HG02571 (cell line): ENCODE data around the gene COL23A1.

Experiments
- ATAC-seq: cut with Tn5 transposase; IDR thresholded peaks from one replicate; pipeline ENCODE4 v1.9.1; 2021; ENCODE audit warnings: mild to moderate bottlenecking, moderate library complexity; ENCODE audit not compliant: unreplicated experiment

The COL23A1 gene

DNA sequence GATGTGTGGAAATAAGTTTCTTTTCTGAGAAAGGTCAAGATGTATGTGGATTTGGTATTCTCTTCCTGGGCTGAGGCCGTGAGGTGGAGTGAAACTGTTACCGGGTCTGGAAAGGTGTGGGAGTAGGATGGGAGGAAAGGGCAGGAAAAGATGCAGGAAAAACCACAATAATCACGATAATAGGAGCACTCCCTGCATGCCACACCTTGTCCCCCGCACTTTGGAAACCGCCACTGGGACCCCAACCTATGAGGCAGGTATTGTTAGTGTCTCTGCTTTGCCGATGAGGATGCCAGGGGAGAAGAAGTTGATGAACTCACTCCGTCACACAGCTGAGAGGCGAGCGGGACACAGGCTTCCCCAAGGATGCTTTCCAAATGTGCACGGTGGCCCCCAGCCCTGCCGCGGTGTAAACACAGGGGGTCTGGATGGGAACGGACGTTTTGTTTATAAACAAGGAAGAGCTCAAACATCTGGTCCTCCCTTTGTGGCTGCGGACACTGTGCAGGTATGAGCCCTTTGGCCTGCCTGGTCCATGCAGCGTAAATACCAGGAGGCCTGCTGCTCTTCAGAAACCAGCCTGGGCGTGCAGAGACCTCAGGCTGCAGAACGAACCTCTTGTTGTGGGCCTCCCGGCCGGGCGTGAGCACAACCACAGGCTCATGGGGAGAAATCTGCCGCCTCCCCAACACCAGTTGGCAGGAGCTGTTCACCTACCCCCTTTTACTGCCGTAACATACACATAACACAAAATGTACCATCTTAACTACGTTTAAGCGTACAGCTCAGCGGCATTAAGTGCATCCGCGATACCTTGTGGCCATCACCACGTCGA lies 126.7 kb downstream of the COL23A1 start:
- ATAC-seq: no peak

DNA sequence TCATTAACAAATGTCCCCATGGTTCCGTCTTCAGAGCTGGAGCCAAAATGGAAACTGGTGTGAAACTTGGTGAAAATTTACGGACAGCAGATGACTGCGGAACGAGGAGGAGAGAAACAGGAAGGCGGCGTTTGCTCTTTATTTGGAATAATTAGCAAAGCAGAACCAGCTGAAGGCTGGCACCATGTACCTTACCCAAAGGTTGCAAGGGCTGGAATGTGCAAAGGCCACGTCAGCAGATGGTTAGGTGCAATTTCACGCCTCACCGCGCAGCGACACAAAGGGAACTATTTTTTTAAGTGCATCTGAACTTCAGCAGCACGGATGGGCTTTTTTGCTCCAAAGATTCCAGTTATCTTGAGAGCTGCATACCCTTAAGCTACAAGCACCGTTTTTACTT lies 127.4 kb downstream of the COL23A1 start:
- no peak for ATAC-seq

DNA sequence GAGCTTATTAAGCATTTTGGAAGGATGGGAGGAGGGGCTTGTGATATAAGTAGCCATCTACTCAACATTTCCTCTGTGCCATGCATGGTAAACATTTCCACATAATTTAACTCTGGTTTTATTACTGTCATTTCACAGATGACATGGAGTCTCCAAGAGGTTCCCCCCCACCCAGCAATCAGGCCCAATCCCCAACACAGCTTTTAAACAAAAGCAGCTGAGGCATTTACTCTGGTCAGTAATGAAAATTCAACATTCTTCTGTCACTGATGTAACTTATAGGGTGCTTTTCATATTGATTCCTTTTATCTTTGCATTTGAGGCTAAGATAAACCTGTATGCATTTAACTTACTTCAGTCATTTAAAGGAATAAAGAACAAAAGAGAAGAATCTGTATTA lies 128.1 kb downstream of the COL23A1 start:
- ATAC-seq: no peak

DNA sequence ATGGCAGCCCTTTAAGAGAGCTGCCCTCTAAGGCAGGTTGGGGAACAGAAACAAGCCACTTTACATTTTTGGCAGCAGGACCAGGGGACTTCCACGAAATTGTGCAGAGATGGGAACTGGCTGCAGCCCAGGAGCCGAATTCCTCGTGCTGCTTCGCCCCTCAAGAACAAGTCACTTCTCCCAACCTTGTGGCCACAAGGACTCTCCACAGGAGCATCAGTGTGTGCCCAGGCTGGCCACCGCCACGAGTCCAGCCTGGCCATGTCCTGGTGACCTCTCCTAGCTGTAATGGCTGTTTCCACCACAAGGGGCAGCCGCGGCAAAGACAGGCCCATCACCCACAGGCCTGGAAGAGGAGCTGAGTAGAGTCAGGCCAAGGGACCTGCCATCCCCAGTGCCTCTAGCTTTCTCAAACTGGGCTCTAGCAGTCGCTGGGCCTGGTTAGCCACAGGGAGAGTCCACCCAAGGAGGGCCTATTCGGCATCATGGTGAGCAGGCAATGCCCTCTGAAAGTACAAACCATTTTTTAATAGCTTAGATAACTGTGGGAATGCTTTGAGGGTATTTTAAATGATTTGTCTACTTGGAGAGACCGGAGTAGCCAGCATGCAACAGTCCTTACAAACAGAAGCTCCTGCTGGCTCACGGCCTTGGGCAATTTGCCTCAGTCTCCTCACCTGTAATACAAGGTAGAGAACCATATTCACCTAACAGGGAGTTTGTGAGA lies 129.0 kb downstream of the COL23A1 start:
- no peak for ATAC-seq

DNA sequence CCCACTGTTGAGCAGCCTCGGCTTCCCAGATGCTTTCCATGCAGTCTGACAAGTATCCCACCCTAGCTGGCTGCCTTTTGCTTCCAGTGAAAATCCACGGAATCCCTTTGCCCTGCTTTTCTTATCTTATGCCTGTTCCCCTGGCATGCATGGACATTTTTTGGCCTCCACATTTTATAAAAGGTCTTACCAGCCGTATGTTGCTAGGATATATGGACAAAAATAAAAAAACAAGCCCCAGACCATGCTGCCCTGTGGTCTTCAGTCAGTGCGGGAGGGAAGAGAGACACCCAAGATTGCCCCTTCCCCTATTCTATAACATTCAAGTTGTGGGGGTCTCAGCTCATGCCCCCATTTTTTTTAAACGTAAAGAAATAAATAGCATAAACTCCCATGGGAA lies 129.6 kb downstream of the COL23A1 start:
- ATAC-seq: no peak

DNA sequence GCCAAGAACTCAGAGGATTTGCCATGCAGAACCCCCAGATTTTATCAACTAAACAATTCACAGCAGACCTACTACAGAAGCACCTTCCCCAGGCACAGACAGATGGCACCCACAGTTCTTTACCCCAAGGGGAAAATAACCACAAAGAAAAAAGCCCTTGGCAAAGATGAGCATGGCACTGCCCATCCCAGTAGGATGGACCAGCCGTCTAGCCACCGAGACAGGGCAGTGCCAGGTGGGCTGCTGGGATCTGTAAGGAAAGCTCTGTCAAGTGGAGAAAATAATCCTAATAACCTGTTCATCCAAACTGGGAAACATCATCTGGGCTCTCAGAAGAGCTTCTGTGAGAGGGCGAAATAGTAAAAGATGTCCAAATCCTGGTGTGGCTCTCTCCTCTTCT lies 130.0 kb downstream of the COL23A1 start:
- ATAC-seq: no peak

DNA sequence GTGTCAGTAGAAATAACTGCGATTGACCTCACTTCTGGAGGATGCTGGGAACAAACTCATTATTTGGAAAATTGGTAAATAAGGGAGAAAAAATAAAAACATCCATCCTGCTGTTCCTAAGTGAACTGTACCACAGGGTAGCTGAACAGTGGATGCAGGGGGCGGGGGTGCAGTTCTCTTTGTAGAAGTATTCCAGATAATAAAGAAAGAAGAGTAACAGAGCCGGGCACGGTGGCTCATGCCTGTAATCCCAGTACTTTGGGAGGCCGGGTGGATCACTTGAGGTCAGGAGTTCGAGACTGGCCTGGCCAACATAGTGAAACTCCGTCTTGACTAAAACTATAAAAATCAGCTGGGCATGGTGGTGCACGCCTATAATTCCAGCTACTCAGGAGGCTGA lies 132.1 kb downstream of the COL23A1 start:
- ATAC-seq: no peak

DNA sequence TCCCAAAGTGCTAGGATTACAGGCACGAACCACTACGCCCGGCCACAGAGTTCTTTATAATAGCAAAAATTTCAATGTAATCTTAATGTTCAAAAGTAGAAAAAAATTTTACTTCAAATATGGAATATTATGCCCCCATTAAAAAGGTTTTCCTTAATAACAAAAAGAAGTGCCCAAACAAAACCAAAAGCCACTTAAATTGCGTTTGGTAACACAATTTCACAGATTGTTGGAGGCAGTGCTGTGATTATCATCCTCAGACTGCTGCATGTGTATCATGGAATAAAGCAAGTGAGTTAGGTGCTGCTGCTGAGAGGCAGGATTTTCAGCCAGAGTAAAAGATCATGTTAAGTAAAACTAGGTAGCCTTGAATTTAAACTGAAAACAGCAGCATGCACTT lies 132.7 kb downstream of the COL23A1 start:
- no peak for ATAC-seq

DNA sequence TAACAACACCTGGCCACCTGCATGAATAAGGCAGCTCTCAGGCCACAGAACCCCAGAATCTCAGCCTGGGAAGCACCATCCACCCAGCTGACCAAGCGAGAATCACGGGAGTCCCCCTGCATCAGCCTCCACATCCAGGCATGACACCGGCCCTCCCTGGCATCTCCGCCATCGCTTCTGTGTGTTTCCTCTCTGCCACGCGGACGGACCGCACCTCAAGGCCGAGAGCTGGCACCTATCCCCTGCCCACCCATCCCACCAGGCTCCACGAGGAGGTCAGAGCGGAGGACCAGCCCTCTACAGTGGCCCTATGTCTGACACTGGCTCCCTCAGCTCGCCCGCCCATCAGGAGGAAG lies 134.7 kb downstream of the COL23A1 start:
- no peak for ATAC-seq

DNA sequence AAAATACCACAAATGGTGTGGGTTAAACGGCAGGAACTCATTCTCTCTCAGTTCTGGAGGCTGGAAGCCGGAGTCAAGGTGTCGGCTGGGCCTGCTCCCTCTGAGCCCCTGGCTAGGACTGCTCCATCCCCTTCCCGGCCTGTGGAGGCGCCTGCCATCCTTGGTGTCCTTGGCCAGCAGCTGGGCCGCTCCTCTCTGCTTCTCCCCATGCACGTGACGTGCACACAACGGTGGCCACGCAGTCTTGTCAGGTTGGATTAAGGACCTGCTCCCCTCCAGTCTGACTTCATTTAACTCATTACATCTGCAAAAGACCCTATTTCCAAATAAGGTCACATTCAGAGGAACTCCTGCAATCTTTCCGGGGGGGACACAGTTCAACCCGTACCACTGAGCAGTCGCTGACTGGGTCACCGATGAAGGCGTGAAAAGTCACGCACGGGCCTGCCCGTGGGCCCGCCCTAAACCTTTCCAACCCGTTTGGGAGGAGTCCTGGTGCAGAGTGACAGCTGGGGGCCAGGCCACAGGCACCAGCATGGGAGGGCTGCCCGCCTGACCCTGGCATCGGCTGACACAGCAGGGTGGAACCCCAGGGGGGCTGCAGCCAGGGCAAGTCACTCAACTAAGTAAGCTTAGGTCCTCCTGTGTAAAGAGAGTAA lies 135.2 kb downstream of the COL23A1 start:
- ATAC-seq: no peak

DNA sequence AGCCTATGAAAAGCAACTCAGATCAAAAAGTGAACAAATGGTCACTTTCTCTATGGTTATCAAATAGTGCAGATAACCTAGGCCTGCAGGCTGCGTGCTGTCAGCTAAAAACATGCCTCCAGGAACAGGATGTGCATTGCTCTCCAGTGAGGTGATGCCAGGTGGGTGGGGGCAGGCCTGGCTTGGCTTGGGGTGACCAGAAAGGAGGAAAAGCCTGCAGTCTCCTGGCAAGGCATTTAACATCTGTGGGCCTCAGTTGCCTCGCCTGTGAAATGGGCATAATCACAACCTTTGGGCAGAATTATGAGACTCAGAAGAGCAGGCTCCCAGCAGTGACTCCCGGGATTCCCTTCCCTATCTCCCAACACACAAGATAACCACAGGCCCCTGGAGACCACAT lies 135.9 kb downstream of the COL23A1 start:
- ATAC-seq: no peak

DNA sequence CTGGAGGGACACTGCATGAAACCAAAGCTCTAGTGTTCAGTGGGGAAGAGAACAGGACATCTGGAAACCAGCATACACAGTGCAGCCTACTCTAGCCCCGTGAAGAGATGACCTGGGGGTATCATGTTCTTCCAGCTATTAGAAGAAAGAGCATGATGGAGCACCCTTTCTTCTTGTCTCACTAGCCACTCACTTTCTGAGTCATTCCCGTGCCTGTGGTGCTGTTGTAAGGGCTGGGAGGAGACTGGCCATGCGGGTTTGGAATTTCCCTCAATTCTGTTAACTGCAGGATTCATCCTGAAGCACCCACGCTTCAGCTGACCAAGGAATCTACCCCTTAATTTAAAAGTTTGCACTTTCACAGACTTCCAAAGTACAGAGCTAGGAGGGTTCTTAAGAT lies 137.0 kb downstream of the COL23A1 start:
- ATAC-seq: no peak

DNA sequence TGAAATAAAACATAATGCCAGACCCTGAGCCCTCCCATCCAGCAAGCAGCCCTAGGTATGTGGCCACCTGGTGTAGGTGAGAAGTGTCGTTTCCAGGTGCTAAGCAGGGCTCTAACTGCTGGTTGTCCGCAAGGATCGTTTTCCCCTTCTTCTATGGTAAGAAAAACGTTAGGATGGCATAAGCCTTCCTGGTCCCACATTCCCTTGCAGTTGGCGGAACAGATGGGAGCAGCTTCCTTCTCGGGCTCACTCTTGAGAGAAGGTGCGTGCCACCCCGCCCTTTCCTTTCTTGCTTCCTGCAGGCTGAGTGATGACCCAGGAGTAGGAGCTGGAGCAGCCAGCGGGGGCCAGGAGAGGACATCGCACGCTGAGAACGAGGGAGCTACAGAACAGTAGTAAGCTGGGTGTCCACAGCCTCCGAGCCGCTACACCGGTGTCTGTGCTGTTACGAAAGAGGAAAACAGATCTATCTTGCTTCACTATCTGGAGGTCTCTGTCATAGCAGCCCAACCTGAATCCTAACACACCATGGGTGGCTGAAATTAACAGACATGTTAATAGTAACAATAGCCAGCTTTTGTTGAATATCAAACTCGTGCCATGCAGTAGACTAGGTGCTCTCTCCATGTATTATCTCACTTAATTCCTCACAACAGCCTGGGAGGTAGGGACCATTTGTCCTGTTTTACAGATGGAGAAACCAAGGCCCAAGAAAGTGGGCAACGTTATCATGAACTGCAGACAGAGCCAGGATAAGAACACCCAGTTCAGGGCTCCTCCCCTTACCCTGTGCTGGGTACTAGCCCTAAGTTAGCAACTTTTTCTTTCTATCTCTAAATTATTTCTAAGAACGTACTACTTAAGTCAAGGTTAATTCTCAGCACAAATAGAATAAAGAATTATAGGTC lies 139.8 kb downstream of the COL23A1 start:
- ATAC-seq: no peak

DNA sequence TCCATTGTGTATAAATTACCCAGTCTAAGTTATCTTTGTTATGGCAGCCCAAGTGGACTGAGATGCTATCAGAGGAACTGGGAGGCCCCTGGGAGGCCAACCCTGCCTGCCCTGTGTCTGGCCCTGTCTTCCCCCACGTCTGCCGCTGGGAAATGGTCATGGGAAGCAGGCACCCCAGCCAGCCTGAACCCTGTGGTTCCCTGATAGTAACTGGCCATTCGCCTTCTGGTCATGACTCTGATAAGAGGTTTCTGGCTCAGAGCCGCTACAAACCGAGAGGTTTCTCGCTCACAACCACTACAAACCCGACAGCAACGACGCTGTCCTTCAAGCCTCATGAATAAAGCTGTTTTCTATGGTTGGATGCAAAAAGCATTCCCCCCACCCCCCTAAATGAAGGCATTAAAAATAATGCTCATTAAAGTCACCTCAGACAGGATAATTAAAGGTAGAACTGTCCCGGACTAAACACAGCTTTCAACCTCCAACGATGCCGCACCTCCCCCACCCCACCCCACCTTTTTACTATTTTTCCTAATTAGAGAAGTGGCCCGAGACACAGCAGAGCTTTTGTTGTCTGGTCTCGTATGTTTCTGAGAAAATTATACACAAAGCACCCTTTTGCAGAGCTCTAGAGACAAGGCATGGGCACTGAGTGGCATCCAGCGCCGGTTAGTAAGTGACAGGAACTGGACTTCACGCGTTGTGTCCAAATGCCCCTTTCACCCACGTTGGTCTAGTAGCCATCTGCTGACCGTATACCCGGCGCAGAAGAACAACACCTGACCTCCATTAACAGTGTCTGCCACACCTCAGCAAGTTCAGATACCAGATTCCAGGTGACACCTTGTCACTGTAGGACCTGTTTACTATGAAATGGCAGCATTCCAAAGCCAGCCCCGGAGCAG lies 140.8 kb downstream of the COL23A1 start:
- no peak for ATAC-seq

DNA sequence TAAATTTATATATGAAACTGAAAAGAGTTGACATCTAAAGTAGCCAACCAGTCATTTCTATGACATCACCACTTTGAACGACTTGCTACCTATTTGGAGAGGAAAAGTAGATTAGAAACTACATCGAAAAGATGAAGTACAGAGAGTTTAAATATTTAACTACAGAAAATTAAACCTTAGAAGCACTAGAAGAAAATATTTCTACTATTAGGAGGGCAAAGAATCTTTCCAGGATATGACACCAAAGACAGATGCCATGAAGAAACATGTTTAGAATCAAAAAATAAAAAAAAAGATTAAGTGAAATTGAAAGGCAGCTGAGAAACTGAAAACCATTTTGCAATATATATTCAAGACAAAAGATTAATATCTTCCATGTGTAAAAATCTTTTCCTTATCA lies 144.7 kb downstream of the COL23A1 start:
- ATAC-seq: no peak

DNA sequence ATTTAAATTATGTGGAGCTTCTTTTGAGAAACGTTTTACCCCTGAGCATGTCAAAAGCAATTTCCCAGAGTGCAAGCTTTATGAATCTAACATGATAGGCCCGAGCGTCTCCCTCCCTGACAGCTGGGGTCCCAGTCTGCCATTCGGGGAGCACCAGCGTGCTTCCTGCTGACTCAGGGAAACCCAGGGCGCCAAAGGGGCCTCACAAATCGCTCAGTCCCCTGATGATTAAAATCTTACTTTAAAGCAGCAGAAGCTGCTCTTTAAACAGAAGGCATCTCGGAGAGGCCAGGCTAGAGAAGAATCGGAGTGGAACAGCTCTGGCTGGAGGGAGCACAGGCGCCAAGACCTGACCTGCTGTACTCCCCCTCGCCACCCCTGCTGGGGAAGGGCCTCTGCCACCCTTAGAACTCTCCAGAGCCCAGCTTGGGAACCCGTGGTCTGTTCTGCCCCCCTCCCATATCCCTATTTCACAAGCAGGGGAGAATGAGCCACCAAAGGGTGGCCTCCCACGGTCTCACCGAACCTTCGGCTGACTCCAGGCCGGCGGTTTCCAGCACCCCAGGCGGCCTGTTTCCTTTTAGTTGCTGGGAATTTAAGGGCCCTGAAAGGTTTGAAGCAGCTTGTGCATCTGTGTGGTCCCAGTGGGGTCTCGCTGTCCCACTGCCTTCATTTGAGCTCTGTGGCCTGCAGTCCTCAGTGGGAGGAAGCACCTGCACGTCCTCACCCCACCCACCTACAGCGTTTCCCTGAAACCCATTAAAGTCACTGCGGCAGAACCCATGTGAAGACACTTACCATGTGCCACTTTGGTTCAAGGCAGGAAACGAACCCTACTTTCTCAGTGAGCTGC lies 147.6 kb downstream of the COL23A1 start:
- ATAC-seq: no peak

DNA sequence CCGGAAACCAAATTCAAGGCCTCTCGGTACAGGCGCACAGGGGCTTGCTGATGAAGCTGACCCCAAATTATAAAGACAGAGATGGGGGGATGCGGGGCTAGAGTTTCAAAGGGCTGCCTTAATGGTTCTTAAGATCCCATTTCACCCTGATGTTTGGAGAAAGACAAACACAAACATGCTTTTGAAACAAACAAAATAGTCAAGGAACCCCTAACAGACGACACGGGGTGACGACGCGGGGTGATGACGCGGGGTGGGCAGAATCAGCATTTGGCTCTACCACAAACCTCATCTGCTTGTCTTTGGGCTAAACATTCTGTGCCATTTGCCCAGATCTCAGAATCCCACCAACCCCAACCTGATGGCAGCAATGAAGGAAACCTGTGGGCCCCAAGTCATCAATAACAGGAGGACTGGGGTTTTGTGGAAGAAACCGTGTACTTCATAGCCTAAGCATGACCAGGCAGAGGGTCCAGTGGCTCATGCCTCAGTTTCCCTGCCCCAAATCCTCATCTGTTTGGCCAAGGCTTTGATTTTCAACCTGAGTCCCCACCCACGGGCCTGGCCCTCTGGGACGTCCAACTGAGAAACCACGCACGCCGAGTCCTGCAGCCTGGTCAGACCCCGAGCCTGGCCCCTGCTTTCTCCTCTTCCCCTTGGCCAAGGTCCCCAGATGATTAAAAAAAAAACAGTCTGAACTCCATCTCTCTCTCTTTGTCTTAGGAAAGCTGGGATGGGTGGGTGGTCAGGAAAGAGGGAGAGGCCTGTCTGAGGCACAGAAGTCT lies 148.5 kb downstream of the COL23A1 start:
- ATAC-seq: no peak

DNA sequence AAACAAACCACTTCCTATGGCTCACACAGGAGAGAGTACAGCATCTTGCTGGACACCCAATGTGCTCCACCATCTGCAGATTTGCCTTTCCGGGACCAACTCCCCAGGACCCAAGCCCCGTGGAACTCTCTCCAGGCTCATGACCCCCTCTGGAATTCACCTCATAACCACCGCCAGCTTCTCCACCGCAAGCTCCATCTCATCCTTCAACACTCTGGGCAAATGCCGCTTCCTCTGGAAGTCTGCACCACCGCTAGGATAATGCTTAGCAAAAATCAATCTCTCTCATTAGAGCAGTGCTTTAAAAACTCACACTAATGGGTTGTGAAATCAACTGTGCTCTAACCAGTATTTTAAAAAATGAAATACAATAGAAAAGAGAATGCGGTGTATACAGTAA lies 150.0 kb downstream of the COL23A1 start:
- ATAC-seq: no peak
